MM.1S (cell line): Measurements from ENCODE around the gene MINDY4.

ENCODE experiments used
- DNase-seq: peaks from one replicate; pipeline ENCODE4 v3.0.0-alpha.2; 2015
- H2AFZ ChIP-seq: fragments of 300-600 bp; sonication (generic); 2 replicates; pipeline ENCODE4 v1.6.0; 2016; ENCODE audit warnings: antibody characterized with exemption, low read length
- H3F3A ChIP-seq: fragments of 300-600 bp; sonication (generic); 2 replicates; pipeline ENCODE4 v1.6.1; 2016; ENCODE audit warnings: mild to moderate bottlenecking, antibody characterized with exemption, low read length, moderate library complexity, mixed read lengths; ENCODE audit not compliant: insufficient read depth
- H3K27ac ChIP-seq: fragments of 300-600 bp; sonication (generic); 2 replicates; pipeline ENCODE4 v1.5.1; 2016; ENCODE audit warnings: mild to moderate bottlenecking, low read length
- H3K27me3 ChIP-seq: fragments of 300-600 bp; sonication (generic); replicated peaks from 2 replicates; pipeline ENCODE4 v1.6.0; 2016; ENCODE audit warnings: low read length; ENCODE audit not compliant: insufficient read depth
- H3K36me3 ChIP-seq: fragments of 300-600 bp; sonication (generic); replicated peaks from 2 replicates; pipeline ENCODE4 v1.6.1; 2016; ENCODE audit warnings: mild to moderate bottlenecking, low read length, mixed read lengths; ENCODE audit not compliant: insufficient read depth
- H3K4me1 ChIP-seq: fragments of 300-600 bp; sonication (generic); 2 replicates; pipeline ENCODE4 v1.6.1; 2016; ENCODE audit warnings: low read length, mixed read lengths
- H3K4me2 ChIP-seq: fragments of 300-600 bp; sonication (generic); 2 replicates; pipeline ENCODE4 v1.6.0; 2016; ENCODE audit warnings: low read depth, low read length
- H3K4me3 ChIP-seq: fragments of 300-600 bp; sonication (generic); 2 replicates; pipeline ENCODE4 v1.5.1; 2016; ENCODE audit warnings: low read length, mixed read lengths
- H3K79me2 ChIP-seq: fragments of 300-600 bp; sonication (generic); 2 replicates; pipeline ENCODE4 v1.6.1; 2016; ENCODE audit warnings: mixed run types, low read length, mixed read lengths
- H3K9ac ChIP-seq: fragments of 300-600 bp; sonication (generic); 2 replicates; pipeline ENCODE4 v1.6.1; 2016; ENCODE audit warnings: low read length, mixed read lengths
- H3K9me2 ChIP-seq: fragments of 300-600 bp; sonication (generic); replicated peaks from 2 replicates; pipeline ENCODE4 v1.6.1; 2016; ENCODE audit warnings: mild to moderate bottlenecking, low read length, mixed read lengths; ENCODE audit not compliant: insufficient read depth
- H3K9me3 ChIP-seq: fragments of 300-600 bp; sonication (generic); replicated peaks from 2 replicates; pipeline ENCODE4 v1.6.1; 2016; ENCODE audit warnings: mild to moderate bottlenecking, low read length, mixed read lengths; ENCODE audit not compliant: insufficient read depth
- H4K20me1 ChIP-seq: fragments of 300-600 bp; sonication (generic); 2 replicates; pipeline ENCODE4 v1.6.1; 2016; ENCODE audit warnings: mild to moderate bottlenecking, low read length, moderate library complexity, mixed read lengths; ENCODE audit not compliant: insufficient read depth
- EZH2 ChIP-seq: fragments of 300-600 bp; sonication (generic); optimal IDR thresholded peaks from 2 replicates; pipeline ENCODE3; 2017; ENCODE audit warnings: low read depth, mild to moderate bottlenecking, antibody characterized with exemption, low read length, mixed read lengths
- EZH2phosphoT487 ChIP-seq: fragments of 300-600 bp; sonication (generic); IDR thresholded peaks from 2 replicates; pipeline ENCODE4 v1.6.1; 2018; ENCODE audit warnings: antibody characterized with exemption, low read length
- TF ChIP-seq, protein P1 (sequence below): fragments of 300-600 bp; sonication (generic); IDR thresholded peaks from 2 replicates; pipeline ENCODE4 v1.5.1; 2016; ENCODE audit warnings: antibody characterized with exemption, low read length, mixed read lengths

MINDY4 gene

DNA sequence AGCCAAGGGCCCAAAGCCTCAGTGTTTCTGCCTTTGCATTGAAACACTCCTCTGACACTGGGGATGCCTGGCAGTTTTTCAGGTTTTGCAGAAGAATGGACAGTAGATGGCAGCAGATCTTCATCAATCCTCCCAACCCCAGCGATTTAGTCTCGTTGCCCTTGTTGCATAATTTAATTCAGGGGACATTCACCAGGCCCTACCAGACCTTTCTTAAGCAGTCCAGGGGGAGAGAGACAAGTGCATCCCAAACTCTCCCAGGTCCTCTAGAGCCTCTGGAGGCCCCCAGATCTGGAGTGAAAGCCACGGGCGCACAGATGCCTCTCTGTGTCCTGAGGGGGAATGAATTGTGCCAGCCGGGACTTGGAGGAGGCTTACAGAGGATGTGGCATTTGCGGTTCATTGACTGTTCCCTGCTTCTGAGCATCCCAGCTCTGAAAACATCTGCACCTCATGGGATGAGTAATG lies 29.6 kb downstream of the MINDY4 start:
- Histone ChIP-seq H3F3A (peaks cover 13% of the 10 kb centered on the region), H3K4me3 (no peak overlapping the region)
- peak; percentile 52 for DNase-seq

DNA sequence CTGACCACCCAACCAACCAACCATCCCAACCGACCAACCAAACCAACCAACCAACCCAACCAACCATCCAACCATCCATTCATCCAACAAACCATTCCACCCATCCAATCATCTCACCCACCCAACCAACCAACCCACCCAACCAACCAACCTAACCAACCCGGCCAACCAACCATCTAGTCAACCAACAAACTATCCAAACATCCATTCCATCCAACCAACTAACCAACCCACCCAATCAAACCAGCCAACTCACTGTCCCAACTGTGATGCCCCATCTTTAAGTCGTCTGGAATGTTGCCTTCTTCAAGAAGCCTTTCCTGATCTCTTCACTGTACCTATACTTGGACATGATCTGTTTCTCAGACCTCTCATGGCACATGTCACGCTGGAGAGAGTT lies 31.6 kb downstream of the MINDY4 start:
- Histone ChIP-seq H3K4me2 (no peak overlapping the region), H3K4me1 (no peaks in the 10 kb centered on the region), H3K27me3 (no peaks in the 10 kb centered on the region), H3K27ac (no peak overlapping the region), H3K79me2 (no peaks in the 10 kb centered on the region), H3K36me3 (no peaks in the 10 kb centered on the region), H2AFZ (no peak overlapping the region), H3K9me3 (no peaks in the 10 kb centered on the region), H3K9me2 (no peaks in the 10 kb centered on the region), H3F3A (no peaks in the 10 kb centered on the region), H3K9ac (no peak overlapping the region), H3K4me3 (no peak overlapping the region), H4K20me1 (no peaks in the 10 kb centered on the region)
- no peak for TF ChIP-seq EZH2
- TF ChIP-seq, protein P1, sequence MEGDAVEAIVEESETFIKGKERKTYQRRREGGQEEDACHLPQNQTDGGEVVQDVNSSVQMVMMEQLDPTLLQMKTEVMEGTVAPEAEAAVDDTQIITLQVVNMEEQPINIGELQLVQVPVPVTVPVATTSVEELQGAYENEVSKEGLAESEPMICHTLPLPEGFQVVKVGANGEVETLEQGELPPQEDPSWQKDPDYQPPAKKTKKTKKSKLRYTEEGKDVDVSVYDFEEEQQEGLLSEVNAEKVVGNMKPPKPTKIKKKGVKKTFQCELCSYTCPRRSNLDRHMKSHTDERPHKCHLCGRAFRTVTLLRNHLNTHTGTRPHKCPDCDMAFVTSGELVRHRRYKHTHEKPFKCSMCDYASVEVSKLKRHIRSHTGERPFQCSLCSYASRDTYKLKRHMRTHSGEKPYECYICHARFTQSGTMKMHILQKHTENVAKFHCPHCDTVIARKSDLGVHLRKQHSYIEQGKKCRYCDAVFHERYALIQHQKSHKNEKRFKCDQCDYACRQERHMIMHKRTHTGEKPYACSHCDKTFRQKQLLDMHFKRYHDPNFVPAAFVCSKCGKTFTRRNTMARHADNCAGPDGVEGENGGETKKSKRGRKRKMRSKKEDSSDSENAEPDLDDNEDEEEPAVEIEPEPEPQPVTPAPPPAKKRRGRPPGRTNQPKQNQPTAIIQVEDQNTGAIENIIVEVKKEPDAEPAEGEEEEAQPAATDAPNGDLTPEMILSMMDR = no peak
- no peak for TF ChIP-seq EZH2phosphoT487
- DNase-seq = no peak

More for the DNA sequence above, 29.6 kb downstream of the MINDY4 start:
- Histone ChIP-seq H3K79me2 (no peaks in the 10 kb centered on the region), H3K4me1 (peaks cover 17% of the 10 kb centered on the region), H3K9me3 (no peaks in the 10 kb centered on the region), H3K27me3 (no peaks in the 10 kb centered on the region), H4K20me1 (no peaks in the 10 kb centered on the region), H3K36me3 (no peaks in the 10 kb centered on the region), H3K27ac (no peak overlapping the region), H3K4me2 (no peak overlapping the region), H2AFZ (0 out of 2 replicates have a peak overlapping the region, but pooled peaks have one; percentile 11), H3K9ac (no peak overlapping the region), H3K9me2 (no peaks in the 10 kb centered on the region)
- TF ChIP-seq EZH2 = no peak
- TF ChIP-seq, protein P1 = peak; percentile 69

GRCh38 chr7:30804078-30804661 lies 33.0 kb downstream of the MINDY4 start:
- Histone ChIP-seq H3K79me2 (no peaks in the 10 kb centered on the region), H3K36me3 (no peaks in the 10 kb centered on the region), H3K27me3 (no peaks in the 10 kb centered on the region), H3K4me1 (no peaks in the 10 kb centered on the region), H3K27ac (no peak overlapping the region), H3K9ac (no peak overlapping the region), H3K4me2 (no peak overlapping the region), H3F3A (no peaks in the 10 kb centered on the region), H3K9me2 (no peaks in the 10 kb centered on the region), H4K20me1 (no peaks in the 10 kb centered on the region), H3K4me3 (no peak overlapping the region), H3K9me3 (no peaks in the 10 kb centered on the region), H2AFZ (no peak overlapping the region)
- DNase-seq = no peak
- TF ChIP-seq, protein P1 = no peak
- TF ChIP-seq EZH2phosphoT487 (no peak), EZH2 (no peak)
